Measurements from ENCODE around the gene EML5.
"Not testable (repeated sequence)": the region's sequence is repeated elsewhere in the genome, so short reads cannot be mapped to it uniquely, and the experiment has no call there.

The EML5 gene

DNA sequence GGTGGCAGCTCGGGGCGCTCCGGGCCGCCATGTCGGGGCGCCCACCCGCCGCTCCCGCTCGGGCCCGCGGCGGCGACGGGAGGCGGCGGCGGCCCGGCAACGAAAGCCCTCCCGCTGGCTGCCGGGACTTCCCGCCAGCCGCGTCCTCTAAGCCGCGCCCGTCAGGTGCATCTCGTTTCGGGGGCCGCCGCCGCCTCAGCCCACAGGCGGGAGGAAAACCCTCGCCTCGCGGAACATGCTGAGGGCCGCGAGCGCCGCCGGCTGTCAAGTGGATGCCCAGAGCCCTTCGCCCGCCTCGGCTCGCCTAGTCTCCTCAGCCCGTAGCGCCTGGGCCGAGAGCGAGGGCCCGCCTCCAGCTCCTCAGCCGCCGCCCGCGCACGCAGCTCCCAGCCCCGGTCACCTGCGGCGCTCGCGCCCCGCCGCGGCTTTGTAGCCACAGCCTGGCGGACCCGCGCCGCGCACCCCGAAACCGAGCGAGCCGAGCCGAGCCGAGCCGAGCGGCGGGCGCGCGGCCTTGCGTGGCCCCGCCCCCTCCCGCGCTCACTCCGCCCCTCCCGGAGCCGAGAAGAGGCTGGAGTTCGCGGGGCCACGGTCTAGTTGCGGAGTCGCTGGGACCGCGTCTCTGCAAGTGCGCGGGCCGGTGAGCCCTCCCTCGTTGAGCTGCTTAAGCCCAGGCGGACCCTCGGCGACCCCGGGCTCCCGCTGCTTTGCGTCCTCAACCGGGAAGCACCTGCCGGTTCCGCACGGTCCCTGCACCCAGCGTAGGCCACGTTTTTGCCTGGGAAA, at the start of gene EML5:
EML5 (minus strand) TSS at position 481 of the 786 bp plus-strand sequence; CDS start at position 31, 450 bp downstream.
- DNase-seq = peak; percentile 59

DNA sequence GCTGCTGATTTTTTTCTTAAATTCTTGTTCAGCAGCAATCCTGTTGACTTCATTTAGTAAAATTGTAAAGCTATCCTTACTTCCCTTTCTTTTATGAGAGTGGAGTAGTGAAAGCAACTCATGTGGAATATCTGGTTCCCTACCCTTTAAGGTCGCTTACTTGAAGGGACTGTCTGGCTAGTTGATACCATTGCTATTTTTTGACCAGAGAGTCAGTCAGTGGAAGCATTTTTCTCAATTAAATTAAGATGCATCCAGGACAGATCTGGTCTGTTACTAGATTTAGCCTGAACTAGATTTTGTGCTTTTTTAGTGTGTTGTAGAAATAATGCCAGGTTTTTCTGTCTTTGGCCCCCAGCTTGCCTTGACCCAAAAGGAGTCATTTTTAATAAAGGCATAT, 49.7 kb upstream of the EML5 start:
- DNase-seq = no peak

DNA sequence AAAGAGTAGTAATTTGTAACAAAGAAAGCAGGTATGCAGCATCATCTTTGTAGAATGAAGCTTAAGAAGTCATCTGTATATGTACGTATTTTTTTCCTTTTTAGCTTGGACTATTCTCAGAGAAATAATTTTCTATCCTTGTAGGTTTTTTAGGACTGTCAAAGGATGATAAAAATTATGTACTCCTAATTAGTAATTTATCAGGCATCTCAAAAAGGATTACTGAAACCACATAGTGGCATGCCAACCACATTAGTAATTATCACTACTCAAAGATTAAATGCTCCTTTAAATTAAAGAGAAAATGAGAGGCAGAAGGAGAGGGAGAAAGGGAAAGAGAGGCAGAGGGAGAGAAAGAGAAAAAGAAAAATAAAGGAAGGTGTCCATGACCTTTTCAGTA, 49.0 kb upstream of the EML5 start:
- DNase-seq = no peak

DNA sequence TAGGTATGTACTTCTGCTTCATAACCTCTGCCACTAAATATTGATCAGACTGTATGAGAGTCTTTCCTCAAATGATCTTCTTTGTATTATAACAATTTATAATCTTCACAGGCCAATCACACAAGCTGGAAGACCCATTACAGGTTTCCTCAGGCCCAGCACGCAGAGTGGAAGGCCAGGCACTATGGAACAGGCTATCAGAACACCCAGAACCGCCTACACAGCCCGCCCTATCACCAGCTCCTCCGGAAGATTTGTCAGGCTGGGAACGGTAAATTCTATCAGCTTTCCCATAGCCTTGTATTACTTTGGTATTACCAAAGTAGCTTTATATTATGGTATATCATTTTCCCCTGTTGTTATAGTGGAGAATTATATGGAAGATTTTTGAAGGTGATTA, 48.2 kb upstream of the EML5 start:
- DNase-seq = no peak

DNA sequence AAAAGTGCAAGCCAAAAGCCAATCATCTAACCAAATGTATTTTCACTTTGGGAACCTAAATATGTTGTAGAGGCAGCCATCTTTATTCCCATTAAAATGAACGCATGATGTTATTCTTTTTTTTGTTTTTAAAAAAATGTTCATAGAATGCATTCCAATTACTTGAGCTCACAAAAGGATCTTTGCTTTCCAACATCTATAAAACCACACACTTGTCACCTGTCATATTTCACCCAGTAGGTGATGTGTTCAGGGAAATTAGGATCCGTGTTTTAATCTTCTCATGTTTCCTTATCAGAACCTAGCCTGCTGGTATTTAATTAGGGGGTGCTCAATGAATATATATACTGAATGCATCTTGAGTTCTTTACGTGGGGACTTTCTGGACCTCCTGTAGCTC, 45.3 kb upstream of the EML5 start:
- no peak for DNase-seq

DNA sequence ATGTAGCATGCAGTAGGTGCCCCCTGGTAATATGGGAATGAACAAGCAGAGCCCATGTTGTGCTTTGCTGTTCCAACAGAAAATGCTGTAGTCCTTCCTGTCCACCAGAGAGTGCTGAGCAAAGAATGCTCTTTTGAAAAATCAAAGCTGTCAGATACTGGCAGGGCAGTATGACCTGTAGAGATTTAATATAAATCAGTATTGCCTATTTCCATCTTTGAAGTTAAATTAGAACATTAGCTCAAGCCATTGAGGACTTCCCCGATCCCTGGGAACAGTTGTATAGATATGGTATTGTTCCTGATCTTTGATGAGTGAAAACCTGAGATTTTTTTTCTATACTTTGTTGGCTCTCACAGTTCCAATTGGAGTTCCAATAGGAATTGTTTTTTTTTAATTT, 44.7 kb upstream of the EML5 start:
- DNase-seq = no peak

DNA sequence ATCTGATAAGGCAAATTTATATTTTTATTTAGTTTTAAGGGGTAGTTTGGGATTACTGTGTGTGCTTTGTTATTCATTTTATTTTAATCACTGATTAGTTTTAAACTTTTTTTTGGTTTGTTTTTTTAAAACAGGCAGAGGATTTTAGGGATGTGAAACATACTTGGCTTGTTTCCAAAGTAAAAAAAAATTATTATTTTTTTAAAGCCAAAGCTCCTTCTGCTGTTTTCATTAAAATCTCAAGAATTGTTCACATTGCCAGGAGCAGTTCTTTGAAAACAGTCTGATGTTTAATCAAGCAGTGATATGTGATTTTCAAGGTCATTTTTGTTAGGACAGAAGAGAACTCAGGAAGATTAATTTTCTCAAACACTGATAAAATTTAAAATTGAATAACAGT, 42.9 kb upstream of the EML5 start:
- DNase-seq = no peak

DNA sequence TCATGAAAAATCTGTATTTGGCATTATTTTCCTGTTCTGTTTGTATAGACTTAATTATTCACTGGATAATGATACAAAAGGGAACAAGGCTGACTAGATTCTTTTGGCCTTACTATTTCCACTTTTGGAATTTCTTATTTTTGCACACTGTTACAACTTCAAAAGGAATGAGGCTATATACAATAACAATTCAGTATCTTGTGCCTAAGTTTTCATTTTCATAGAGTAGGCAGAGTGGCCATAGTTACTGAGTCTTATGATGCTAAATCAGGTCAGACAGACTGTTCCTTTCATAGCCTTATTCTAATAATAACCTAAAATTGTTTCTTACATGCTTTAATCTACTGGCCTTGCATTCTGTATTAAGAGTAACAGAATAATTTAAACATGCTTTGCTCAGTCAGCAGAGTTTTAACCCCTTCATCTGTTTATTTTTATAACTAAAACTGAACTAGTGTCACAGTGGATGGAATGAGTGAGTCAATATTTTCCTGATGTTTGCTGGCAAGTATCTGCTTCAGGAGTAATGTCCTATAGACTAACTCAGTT, 42.2 kb upstream of the EML5 start:
- peak; percentile 67 for DNase-seq

DNA sequence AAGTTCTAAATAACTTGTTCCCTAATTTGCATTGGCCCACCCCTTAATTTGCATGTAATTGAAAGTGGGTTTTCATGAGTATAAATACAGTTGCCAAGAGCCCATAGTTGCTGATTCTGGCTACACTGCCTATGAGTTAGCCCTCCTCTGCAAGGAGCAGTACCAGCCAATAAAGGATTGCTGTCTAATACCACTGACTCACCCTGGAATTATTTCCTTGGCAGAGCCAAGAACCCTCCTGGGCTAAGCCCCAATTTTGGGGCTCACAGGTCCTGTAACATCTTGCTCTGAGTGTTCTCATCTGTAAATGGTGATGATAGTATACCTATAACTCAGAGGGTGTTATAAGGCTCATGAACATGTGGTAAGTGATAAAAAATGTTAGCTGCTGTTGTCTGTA, 38.5 kb upstream of the EML5 start:
- DNase-seq = no peak

DNA sequence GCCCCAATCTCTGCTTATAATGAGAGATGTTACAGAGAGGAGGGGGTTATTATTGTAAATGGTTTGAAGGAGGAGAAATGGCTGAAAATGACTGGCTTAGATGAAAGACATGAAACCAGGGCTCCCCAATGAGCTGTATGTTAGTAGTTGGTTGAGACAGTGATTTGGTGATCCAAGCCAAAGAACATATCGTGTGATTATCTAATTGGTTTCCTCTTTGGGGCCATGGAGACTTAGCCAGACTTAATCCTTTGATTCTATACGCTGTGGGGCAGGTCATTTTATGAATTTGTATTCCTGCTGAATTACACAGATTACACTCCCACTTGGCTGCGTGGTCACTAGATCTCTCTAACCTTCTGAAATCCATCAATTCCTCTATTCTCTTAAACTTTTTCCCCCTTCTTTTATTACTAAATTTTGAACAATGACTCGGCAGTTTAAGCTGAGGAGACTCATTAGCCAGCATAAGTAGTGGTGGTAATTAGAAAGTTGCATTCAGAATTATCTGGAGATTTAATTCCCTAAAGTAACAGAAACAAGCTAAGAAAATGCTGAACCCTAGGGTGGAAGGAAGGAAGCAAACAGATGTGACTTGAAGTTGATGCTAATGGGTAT, 37.0 kb upstream of the EML5 start:
- no peak for DNase-seq

DNA sequence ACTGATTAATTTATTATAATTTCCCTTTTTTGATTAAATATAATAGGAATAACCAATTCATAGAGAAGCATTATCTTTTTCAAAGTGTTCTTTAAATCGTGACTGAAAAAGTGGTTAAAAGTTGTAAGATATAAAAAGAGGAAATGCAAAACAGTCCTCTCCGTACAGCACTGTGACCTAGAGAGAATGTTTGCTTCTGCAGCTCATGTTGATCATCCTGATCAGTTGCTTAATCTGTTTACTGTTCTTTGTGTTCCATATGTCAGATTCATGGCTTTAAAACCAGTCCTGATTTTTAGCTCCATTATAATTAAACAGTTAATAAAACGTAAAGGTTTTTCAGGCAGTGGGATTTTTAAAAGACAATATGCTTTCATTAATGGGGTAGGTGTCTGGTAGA, 36.4 kb upstream of the EML5 start:
- DNase-seq = peak; percentile 30

DNA sequence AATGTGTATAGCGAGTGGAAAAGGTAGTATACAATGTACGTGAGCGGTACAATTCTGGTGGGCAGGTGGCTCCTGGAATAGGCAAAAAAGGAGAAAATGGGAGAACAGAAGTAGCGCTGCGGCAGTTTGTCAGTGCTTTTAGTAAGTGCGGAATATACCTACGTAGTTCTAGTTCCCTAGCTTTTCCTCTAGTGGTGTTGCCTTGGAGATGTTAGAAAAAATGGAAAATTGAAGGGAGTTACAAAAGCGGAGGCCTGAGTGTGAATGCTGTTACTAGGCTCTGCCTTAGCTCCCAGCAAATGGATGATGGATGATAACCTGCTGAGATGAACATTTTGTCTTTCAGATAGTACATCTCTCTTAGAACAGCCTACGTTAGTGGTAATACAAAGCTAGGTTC, 32.8 kb upstream of the EML5 start:
- no peak for DNase-seq

DNA sequence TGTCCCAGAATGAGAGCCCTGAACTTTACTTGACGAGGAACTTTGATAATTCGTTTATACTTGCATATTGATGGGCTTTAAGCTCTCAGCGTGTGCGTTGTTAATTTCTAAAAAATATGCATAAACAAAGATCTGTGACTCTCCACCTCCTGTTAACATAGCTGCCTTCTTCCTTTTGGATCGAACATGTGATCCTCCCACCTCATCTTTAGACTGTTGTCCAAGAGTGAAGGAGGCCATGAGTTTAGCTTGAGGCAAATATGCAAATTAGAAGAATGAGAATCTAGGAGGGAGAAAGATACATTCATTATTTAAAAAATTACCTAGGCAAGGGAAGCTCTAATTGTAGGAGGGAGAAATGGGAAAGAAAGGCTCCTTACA, 32.3 kb upstream of the EML5 start:
- peak; percentile 31 for DNase-seq

DNA sequence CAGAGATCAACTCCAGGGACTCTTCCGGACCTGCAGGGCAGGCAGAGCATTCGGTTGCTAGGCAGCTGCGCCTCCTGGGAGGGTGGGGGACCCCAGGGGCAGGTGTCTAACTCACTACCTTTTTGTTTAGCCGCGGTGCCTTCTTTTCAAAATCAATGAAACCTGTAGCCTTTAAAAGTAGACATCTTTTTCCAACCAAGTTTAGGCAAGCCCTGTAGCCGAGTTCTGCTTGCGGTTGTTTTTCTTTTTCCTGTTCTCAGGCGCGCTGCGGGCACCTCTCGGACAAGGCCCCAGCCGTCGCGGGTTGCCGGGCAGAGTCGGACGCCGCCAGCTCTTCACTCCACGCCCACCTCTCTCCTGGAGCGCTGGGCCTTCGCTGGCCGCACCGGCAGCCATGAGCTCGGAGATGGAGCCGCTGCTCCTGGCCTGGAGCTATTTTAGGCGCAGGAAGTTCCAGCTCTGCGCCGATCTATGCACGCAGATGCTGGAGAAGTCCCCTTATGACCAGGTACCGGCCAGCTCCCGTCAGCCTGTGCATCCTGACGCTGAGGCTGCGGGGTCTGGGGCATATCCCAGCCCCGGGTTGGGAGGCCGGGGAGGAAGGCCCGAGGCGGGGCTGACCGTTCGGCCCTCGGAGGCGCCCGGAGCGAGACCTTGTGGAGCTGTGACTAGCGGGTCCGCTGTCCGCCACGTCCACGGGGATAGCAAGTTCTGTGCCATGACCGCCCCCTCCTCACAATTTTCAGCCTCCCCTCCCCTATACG, 31.7 kb upstream of the EML5 start, which contains the start of gene TTC8:
TTC8 (plus strand) TSS at position 338 of the 764 bp plus-strand sequence; CDS start at position 395, 57 bp downstream.
- peak; percentile 91 for DNase-seq

DNA sequence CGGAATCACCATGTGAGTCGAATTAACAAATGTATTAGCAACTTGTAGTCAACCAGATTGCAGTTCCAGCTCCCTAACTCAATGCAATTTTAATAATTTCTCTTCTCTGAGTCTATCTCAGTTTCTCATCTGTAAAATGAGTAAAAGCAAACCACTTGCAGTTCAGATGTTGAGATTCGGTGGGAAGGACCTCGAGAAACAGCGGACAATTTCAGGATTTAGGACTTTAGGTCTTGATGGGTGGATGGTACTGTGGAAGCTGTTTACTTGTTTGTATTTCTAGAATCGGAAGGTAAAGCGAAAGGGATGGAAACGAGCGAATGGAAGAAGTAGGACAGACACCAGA, 31.2 kb upstream of the EML5 start:
- no peak for DNase-seq

DNA sequence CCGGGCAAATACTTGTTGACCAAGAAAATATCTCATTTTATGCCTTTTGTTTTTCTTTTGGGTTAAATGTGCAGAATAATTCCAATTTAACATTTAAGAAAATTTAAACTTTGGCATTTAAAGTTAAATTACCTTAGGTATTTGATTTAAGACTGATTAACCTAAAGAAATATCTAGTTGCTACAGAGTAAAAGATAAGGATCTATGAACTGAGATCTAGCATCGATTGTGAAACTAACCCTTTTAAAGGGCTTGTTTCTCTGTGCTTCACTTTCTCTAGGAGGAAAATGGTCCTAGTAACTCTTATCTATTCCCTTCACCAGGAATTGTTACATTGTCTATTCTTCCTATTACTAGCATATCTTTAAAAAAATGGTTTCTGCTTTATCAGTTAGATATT, 29.1 kb upstream of the EML5 start:
- DNase-seq = no peak

DNA sequence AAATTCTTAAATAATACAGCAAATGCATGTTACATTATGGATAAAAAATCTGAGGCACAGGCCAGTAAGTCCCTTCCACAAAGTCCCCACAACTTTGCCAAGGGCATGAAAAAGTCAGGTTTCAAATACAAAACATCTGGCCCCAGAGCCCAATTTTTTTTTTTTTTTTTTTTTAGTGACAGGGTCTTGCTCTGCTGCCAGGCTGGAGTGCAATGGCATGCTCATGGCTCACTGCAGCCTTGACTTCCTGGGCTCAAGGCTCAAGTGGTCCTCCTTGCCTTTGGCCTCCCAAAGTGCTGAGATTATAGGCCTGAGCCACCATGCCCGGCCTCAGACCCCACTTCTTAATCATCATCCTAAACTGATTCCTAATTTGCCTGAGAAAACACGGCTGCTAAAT, 28.6 kb upstream of the EML5 start:
- no peak for DNase-seq

DNA sequence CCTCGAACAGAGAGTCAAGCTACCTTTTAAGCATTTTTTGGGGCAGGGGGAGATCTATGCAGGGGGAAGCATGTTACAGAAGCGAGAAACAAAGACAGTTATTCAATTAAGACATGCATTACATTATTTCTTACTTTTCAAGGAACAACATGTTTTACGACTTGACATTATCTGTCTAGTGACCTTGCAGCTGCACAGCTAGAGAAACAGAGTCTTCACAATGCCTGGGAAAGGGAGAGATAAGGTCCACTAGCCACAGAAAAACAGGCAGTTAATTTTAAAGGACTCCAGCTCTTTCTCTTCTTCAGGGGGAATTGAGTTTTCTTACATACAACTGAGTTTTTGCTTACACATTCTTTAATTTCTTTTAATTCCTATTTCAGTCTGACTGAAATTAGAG, 26.9 kb upstream of the EML5 start:
- not testable (repeated sequence) for DNase-seq

DNA sequence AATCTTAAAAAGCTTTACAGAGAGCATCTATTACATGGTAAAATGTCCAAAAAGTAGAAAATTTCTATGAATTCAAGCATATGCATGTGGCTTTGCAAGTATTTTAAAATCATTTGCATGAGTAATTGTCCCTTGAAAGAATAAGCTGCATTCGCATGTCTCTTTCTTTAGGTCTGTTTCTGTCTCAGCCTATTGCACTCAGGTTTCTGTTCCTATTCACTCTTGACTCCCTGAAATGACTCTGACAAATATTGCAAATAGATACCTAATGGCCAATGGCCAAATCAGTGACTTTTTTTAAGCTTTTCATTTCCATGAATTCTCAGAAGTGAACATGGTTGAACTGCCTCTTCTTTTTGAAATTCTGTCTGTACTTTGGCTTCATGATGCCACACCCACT, 25.3 kb upstream of the EML5 start:
- DNase-seq = no peak

DNA sequence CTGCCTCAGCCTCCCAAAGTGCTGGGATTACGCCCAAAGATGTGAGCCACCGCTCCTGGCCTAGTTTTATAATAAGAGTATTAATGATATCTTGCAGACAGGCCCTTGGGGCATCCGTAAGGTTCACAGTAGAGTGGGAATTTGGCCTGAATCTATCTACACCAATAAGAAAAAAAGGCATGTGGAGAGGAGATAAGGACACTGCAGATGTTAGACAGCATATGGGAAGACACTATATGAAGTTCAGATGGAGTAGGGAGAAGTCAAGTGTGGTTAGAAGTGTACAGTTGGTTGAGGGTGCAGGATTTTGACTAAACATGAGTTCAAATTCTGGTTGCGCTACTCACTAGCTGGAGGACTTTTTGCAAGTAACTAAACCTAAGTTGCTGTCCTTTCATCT, 23.2 kb upstream of the EML5 start:
- no peak for DNase-seq

DNA sequence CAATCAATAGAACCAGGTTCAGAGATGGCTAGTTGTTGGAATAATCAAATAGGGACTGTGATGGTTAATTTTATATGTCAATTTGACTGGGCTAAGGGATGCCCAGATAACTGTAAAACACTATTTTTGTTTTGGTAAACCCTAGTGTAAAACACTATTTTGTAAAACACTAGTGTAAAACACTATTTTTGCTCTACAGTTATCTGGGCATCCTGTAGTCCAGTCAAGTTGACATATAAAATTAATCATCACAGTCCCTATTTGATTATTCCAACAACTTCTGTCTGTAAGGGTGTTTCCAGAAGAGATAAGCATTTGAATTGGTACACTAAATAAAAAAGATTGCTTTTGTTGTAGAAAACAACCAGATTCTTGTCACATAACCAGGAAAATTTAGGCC, 15.6 kb upstream of the EML5 start:
- no peak for DNase-seq

DNA sequence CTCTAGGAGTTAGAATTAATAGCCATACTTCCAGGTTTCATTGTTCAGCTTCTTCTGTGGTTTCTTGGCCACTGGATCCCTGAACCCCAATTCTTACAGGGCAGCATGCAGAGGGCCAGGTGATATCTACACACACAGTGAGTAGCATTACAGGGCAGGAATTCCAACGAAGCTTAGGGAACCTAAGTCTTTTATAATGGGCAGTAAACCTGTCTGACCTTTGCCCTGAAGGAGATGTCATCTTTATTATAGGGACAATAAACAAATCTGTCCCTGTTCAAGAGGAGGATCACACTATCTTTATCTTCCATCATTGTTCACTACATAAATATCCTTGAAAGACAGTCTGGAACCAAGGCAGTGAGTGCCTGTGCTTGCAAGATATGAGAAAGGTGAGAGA, 11.7 kb upstream of the EML5 start:
- no peak for DNase-seq

DNA sequence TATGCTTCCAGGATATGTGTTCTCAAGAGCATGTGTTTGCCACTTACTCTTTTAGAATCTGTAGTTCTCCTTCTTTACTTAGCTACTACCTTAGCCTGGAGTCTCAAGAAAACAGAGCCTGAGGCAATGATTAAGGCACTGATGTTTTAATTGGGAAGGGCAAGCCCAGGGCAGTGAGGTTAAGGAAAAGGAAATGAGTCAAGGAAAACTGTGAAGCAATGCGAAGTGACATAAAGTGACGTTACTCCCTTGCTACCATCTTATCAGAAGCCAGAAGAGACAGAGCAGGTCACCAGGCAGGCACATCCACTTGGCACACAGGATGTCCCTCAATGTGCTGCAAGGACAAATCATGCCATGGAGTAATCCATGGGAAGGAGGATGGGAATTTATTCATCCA, 11.3 kb upstream of the EML5 start:
- DNase-seq = peak; percentile 56

DNA sequence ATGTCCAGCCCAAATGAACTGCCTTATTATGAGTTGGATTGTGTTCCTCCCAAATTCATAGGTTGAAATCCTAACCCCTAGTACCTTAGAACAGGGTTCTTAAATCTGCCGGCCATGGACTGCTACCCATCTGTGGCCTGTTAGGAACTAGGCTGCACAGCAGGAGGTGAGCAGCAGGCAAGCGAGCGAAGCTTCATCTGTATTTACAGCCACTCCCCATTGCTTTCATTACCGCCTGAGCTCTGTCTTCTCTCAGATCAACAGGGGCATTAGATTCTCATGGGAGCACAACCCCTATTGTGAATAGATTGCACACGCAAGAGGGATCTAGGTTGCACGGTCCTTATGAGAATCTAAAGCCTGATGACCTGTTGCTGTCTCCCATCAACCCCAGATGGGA, 9.8 kb upstream of the EML5 start:
- DNase-seq = no peak
